ENCODE measurements around the gene PAH. TPM values are rescaled to one million over a fixed set of nuclear protein-coding genes. Genes with fewer than 3 reads are reported as not detected.
A peak's percentile ranks its signal among the peaks of the same experiment; 100 is the strongest.

PAH gene
- total and polyA plus RNA-seq, 2 of the 8 experiments (the other 6 are each of a cell fraction or from before 2014, with no cell fraction given) = 3.9 to 9.0 TPM

DNA sequence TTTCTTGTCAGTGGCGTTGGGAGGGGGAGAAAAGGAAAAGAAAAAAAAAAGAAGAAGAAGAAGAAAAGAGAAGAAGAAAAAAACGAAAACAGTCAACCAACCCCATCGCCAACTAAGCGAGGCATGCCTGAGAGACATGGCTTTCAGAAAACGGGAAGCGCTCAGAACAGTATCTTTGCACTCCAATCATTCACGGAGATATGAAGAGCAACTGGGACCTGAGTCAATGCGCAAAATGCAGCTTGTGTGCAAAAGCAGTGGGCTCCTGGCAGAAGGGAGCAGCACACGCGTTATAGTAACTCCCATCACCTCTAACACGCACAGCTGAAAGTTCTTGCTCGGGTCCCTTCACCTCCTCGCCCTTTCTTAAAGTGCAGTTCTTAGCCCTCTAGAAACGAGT is 42.3 kb upstream of the PAH start:
- DNase-seq (ENCODE audit: low read depth in 1 of 2, low spot score in 2 of 2) (no peak), FAIRE-seq (no peak)
- Histone ChIP-seq H3K79me2 (ENCODE audit: control insufficient read depth in 1 of 2, insufficient read depth in 2 of 2, low read length in 2 of 2) (no peaks in the 10 kb centered on the region), H2BK5ac (ENCODE audit: low read depth, low read length) (no peak overlapping the region), H3K36me3 (ENCODE audit: control insufficient read depth in 2 of 4, insufficient read depth in 4 of 4, low read length in 3 of 4) (peaks cover 0 to 11% (median 0%) of the 10 kb centered on the region in 4 experiments; a peak in 1 of 8 replicates), H3K23ac (ENCODE audit: insufficient read length) (no peak overlapping the region), H2BK12ac (ENCODE audit: low read depth, low read length) (0 out of 2 replicates have a peak overlapping the region, but pooled peaks have one; percentile 75), H3K18ac (ENCODE audit: extremely low read depth, low read length) (no peak overlapping the region), H2AK5ac (ENCODE audit: low read depth, low read length) (no peak overlapping the region), H4K8ac (ENCODE audit: extremely low read depth, insufficient read depth, low read length) (no peak overlapping the region), H2BK20ac (ENCODE audit: low read length) (no peak overlapping the region), H3K9ac (replicated peaks in 1 of 4; ENCODE audit: extremely low read depth in 1 of 4, low read depth in 3 of 4, low read length in 3 of 4) (no peak overlapping the region), H2AFZ (ENCODE audit: low read length) (no peak overlapping the region), H3K27me3 (replicated peaks in 1 of 4; ENCODE audit: control insufficient read depth in 3 of 4, extremely low read depth in 1 of 4, insufficient read depth in 3 of 4, low read length in 3 of 4) (peaks cover 85 to 98% (median 95%) of the 10 kb centered on the region in 4 experiments), H3K4me2 (ENCODE audit: insufficient read depth in 1 of 2, low read depth in 2 of 2, low read length in 2 of 2) (peak overlapping the region; percentile 23 to 95; a peak in 3 of 4 replicates), H2BK120ac (replicated peaks; ENCODE audit: low read depth, low read length) (no peak overlapping the region), H4K91ac (replicated peaks; ENCODE audit: insufficient read length, low read length) (no peak overlapping the region), H3K14ac (ENCODE audit: insufficient read length) (no peak overlapping the region), H3K4ac (replicated peaks; ENCODE audit: insufficient read length, low read depth, low read length) (no peak overlapping the region), H3K4me1 (replicated peaks in 1 of 4; ENCODE audit: control insufficient read depth in 3 of 4, insufficient read depth in 4 of 4, low read length in 3 of 4) (peaks cover 4 to 24% (median 9%) of the 10 kb centered on the region in 4 experiments; a peak in 6 of 7 replicates), H4K20me1 (replicated peaks in 1 of 2; ENCODE audit: control insufficient read depth in 1 of 2, insufficient read depth in 2 of 2, low read length in 2 of 2) (peaks cover 18 to 45% of the 10 kb centered on the region in 2 experiments), H3K23me2 (ENCODE audit: low read depth, low read length) (peaks cover 21% of the 10 kb centered on the region), H3K79me1 (ENCODE audit: low read depth, low read length) (no peaks in the 10 kb centered on the region), H2BK15ac (ENCODE audit: low read length) (no peak overlapping the region), H4K5ac (ENCODE audit: insufficient read length, low read depth, low read length) (no peak overlapping the region), H3K56ac (replicated peaks; ENCODE audit: insufficient read length, low read depth, low read length) (no peak overlapping the region), H3K9me3 (ENCODE audit: insufficient read depth in 2 of 2, low read depth in 1 of 2, low read length in 1 of 2) (peaks cover 8 to 12% of the 10 kb centered on the region in 2 experiments; a peak in 3 of 4 replicates), H3K27ac (ENCODE audit: low read depth, low read length) (no peak overlapping the region), H3K4me3 (ENCODE audit: extremely low read depth in 1 of 4, insufficient read depth in 2 of 4, low read depth in 3 of 4, low read length in 4 of 4) (no peak overlapping the region)
- 10% methylated on average over 13 of the region's 14 CpGs; no CpG with 5 or more reads in 1 of the 2 experiments for WGBS, 2 experiments (ENCODE audit: extremely low coverage in 1 of 2, insufficient coverage in 1 of 2, insufficient read length in 1 of 2, insufficient replicate concordance in 2 of 2, low coverage in 1 of 2, low lambda C conversion rate in 2 of 2, missing lambda C conversion rate in 1 of 2)
- ChIA-PET POLR2A (ENCODE audit: partially characterized antibody) (interaction anchor here (1.3 kb wide), 1 partner anchor 9 kb away, joined by 4 read pairs; no protein-coding TSS in a partner anchor), CTCF (ENCODE audit: partially characterized antibody) (interaction anchor here (0.6 to 4.3 kb wide), 6 partner anchors 9 to 556 kb away, joined by 3 to 24 read pairs (median 3); no protein-coding TSS in a partner anchor)
- TF ChIP-seq SUZ12 (IDR thresholded peaks at IDR 0.05; ENCODE audit: low read length) = peak; percentile 70

Data from H1 (cell line).